OCI-LY1 (cell line): Measurements from ENCODE around the gene SNRK.

ENCODE experiments used
- CTCF ChIP-seq: fragments of 200-600 bp; sonication (generic), shearing (Covaris generic); IDR thresholded peaks from 2 replicates; pipeline ENCODE4 v1.5.1; 2017; ENCODE audit warnings: mild to moderate bottlenecking, antibody characterized with exemption, low read length, moderate library complexity, mixed read lengths
- EZH2 ChIP-seq: fragments of 200-600 bp; sonication (generic), shearing (Covaris generic); IDR thresholded peaks from 2 replicates; pipeline ENCODE4 v1.8.0; 2017; ENCODE audit warnings: borderline replicate concordance, mixed run types, mild to moderate bottlenecking, antibody characterized with exemption, low read length, moderate library complexity, mixed read lengths

- no peak for TF ChIP-seq EZH2
- TF ChIP-seq CTCF, result no peak
Measured at GRCh38 chr3:43279082-43279481, 7.3 kb upstream of the SNRK start.
